ENCODE data around the gene PTBP2. TPM values are rescaled to one million over a fixed set of nuclear protein-coding genes. Genes with fewer than 3 reads are reported as not detected.

The PTBP2 gene
- total RNA-seq, 1 experiment from 2014 or later = 20.4 TPM

DNA sequence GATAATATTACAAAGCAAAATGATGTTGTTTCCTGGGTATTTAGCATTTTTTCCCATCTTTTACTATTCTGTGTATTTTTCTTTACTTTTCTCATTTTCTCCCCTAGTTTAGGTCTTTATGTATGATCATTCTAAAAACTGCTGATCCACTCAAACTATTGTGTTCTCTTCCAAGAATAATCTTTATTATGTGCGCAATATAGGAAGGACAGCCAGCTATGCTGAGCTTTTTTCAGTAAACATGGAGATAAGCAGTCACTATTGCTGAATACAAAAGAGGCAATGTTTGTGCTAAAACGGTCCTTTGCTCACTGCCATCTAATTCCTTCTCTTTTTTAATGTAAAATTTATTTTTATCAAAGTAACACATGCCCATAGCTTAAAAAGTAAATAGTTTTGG is 6.7 kb upstream of the PTBP2 start:
- Histone ChIP-seq H3K27ac (no peak overlapping the region), H3K27me3 (replicated peaks) (no peaks in the 10 kb centered on the region; the same call in 1 of the 2 replicates)

DNA sequence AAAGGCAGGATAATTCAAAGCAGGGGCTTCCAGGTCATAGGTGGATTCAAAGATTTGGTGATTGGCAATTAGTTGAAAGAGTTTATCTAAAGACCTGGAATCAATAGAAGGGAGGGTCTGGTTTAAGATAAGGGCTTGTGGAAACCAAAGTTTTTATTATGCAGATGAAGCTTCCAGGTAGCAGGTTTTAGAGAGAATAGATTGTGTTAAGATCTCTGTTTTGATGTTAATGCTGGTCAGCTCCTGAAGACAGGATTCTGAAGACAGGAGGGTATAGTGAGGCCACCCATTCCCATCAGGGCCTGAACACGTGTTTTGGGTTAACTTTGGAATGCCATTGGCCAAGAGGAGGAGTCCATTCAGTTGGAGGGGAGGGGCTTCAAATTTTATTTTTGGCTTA is 6.1 kb upstream of the PTBP2 start:
- no peak overlapping the region for H3K27ac ChIP-seq
- H3K4me3 ChIP-seq = no peak overlapping the region
- no peaks in the 10 kb centered on the region for H3K9me3 ChIP-seq (replicated peaks)
- no peaks in the 10 kb centered on the region for H3K4me1 ChIP-seq (replicated peaks)
- H3K27me3 ChIP-seq (replicated peaks) = no peaks in the 10 kb centered on the region; the same call in 1 of the 2 replicates
- DNase-seq (ENCODE audit: low read depth in 1 of 2, low spot score in 2 of 2) = no peak
- no peaks in the 10 kb centered on the region for H3K36me3 ChIP-seq

More for the DNA sequence above, 6.7 kb upstream of the PTBP2 start:
- no peaks in the 10 kb centered on the region for H3K9me3 ChIP-seq (replicated peaks)
- H3K4me3 ChIP-seq = no peak overlapping the region
- no peak for DNase-seq (ENCODE audit: low read depth in 1 of 2, low spot score in 2 of 2)
- H3K36me3 ChIP-seq = no peaks in the 10 kb centered on the region
- no peaks in the 10 kb centered on the region for H3K4me1 ChIP-seq (replicated peaks)

DNA sequence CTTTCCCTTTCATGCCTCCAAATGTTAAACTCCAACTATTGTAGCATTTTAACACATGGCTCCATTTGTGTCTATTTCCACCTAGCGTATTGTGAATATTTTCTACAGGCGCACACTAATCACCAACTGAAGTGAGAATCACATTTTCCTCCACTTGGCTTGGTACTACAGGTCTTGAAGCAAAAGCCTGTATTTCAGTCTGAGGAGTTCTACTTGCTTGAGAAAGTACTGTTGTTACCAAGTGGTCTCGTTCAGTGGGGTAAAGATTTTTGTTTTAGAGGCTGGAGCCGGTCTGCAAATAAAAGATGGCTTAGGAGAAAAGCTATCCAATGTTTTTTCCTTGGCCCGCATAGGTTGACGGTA is 550 bp upstream of the PTBP2 start:
- peak overlapping the region; percentile 96; the same call in 1 of the 2 replicates for H3K27ac ChIP-seq

DNA sequence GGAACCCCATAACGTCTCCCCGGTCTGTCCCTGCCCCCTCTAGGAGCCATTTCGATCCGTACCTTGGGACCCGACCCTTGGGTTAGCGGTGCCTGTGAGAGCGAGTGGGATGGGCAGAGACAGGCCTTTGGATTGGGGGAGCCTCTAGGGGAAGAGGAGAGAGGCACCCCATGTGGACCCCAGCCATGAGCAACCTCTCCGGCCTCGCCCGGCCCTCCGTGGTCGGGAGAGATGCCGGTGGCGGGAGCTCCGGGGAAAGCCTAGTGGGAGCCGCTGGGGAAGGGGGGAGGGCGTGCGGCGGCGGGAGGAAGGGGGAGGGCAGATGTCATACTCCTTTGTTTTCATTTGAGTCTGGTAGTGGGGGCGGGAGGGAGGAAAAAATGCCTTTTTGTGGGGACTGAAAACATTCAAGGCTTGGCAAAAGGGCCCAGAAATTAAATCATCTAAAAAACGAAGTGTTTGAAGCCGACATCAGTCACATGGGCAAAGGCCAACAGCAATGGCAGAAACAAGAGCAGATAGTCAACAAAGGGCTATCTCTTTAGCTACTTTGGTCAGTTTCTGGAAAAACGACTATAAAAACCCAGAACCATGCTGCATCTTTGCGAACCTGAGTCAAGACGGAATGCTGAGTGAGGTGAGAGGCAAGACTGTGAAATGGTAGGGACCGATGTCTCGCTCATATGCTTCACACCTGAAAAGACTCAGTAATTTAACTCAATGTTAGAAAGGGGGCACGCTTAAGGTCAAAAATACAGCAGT is 758 bp downstream of the PTBP2 start:
- peak overlapping the region; percentile 85 for H3K4me3 ChIP-seq
- H3K4me1 ChIP-seq (replicated peaks) = peaks cover 15% of the 10 kb centered on the region
- peaks cover 43% of the 10 kb centered on the region for H3K36me3 ChIP-seq
- H3K27ac ChIP-seq = peak overlapping the region; percentile 96
- no peaks in the 10 kb centered on the region for H3K27me3 ChIP-seq (replicated peaks)
- DNase-seq (ENCODE audit: low read depth in 1 of 2, low spot score in 2 of 2) = peak; percentile 71 to 78
- no peaks in the 10 kb centered on the region for H3K9me3 ChIP-seq (replicated peaks)

More for the DNA sequence above, 550 bp upstream of the PTBP2 start:
- Histone ChIP-seq H3K36me3 (peaks cover 34% of the 10 kb centered on the region), H3K27me3 (replicated peaks) (no peaks in the 10 kb centered on the region), H3K4me3 (peak overlapping the region; percentile 85), H3K9me3 (replicated peaks) (no peaks in the 10 kb centered on the region), H3K4me1 (replicated peaks) (peaks cover 15% of the 10 kb centered on the region)
- DNase-seq (ENCODE audit: low read depth in 1 of 2, low spot score in 2 of 2) = no peak

DNA sequence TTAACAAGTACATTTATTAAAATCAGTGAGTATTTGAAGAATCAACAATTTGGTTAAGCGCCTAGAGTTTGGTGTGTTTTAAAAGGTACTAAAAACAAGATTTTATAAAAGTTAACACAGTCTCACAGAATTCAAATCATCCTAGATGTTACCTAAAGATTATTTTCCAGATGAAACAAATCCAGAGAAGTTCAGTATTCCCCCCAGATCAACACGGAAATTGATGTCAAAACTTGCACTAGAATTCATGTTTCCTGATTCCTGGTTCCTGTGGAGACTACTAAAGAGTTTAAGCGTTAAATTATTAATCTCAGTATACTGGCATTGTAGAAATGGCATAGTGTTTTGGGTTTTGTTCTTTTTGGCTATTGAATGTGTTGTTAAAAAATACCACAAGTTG is 1.4 kb downstream of the PTBP2 start:
- DNase-seq (ENCODE audit: low read depth in 1 of 2, low spot score in 2 of 2) = no peak
- Histone ChIP-seq H3K4me3 (peak overlapping the region; percentile 85), H3K36me3 (peaks cover 48% of the 10 kb centered on the region), H3K27ac (peak overlapping the region; percentile 96; the same call in 1 of the 2 replicates), H3K9me3 (replicated peaks) (no peaks in the 10 kb centered on the region), H3K4me1 (replicated peaks) (peaks cover 15% of the 10 kb centered on the region), H3K27me3 (replicated peaks) (no peaks in the 10 kb centered on the region)

DNA sequence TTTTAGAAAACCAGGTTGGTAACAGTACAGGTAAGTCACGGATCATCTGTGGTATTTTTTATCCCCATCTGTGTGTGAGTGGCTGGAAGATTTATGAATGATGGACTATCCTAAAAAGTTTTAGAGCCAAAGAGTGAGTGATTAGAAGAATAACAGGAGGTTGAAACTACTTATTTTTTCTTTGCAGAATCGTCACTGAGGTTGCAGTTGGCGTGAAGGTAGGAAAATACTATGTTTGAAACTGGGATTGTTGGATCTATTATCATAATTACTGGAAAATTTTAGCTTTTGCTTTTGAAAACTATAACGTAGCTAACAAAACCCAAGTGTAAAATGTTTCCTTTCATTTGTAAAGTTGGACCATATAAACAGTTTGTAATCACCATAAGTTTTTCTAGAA is 1.8 kb downstream of the PTBP2 start:
- H3K4me1 ChIP-seq (replicated peaks) = peaks cover 15% of the 10 kb centered on the region
- DNase-seq (ENCODE audit: low read depth in 1 of 2, low spot score in 2 of 2) = no peak
- no peak overlapping the region for H3K27ac ChIP-seq
- no peaks in the 10 kb centered on the region for H3K9me3 ChIP-seq (replicated peaks)
- peaks cover 52% of the 10 kb centered on the region for H3K36me3 ChIP-seq
- no peaks in the 10 kb centered on the region for H3K27me3 ChIP-seq (replicated peaks)
- no peak overlapping the region for H3K4me3 ChIP-seq

DNA sequence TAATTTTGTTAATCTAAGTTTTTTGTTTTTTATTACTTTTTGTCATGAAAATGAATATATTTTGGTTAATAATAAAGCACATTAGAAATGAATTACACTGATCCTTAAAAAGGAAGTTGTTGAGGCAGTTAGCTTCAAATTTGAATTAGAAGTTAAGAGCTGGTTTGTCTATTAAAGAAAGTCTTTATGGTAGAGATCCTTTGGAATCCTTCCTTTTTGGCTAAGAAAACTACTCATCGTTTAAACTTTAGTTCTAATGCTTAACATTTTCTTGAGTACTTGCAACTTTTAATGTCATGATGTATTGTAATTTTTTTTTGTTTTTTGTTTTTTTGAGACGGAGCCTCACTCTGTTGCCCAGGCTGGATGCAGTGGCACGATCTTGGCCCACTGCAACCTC is 2.4 kb downstream of the PTBP2 start:
- DNase-seq (ENCODE audit: low read depth in 1 of 2, low spot score in 2 of 2) = no peak
- H3K36me3 ChIP-seq = peaks cover 58% of the 10 kb centered on the region

DNA sequence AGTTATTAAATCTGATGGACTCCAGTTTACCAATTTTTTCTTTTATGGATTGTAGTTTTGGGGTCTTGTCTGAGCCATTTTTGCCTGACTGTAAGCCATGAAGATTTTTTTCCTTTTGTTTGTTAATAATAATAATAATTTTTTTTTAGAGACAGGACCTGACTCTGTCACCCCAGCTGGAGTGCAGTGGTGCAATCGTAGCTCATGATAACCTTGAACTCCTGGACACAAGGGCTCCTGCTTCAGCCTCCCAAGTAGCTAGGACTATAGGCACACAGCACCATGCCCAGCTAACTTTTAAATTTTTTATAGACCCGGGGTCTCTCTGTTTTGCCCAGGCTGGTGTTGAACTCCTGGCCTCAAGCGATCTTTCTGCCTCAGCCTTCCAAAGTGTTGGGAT is 6.3 kb downstream of the PTBP2 start:
- DNase-seq (ENCODE audit: low read depth in 1 of 2, low spot score in 2 of 2) = no peak
- Histone ChIP-seq H3K4me1 (replicated peaks) (peaks cover 5% of the 10 kb centered on the region; the same call in 1 of the 2 replicates), H3K9me3 (replicated peaks) (no peaks in the 10 kb centered on the region), H3K36me3 (peaks cover 73% of the 10 kb centered on the region), H3K4me3 (no peak overlapping the region), H3K27ac (no peak overlapping the region), H3K27me3 (replicated peaks) (no peaks in the 10 kb centered on the region)

More for the DNA sequence above, 2.4 kb downstream of the PTBP2 start:
- Histone ChIP-seq H3K9me3 (replicated peaks) (no peaks in the 10 kb centered on the region), H3K27ac (no peak overlapping the region), H3K27me3 (replicated peaks) (no peaks in the 10 kb centered on the region), H3K4me1 (replicated peaks) (peaks cover 15% of the 10 kb centered on the region), H3K4me3 (no peak overlapping the region)

DNA sequence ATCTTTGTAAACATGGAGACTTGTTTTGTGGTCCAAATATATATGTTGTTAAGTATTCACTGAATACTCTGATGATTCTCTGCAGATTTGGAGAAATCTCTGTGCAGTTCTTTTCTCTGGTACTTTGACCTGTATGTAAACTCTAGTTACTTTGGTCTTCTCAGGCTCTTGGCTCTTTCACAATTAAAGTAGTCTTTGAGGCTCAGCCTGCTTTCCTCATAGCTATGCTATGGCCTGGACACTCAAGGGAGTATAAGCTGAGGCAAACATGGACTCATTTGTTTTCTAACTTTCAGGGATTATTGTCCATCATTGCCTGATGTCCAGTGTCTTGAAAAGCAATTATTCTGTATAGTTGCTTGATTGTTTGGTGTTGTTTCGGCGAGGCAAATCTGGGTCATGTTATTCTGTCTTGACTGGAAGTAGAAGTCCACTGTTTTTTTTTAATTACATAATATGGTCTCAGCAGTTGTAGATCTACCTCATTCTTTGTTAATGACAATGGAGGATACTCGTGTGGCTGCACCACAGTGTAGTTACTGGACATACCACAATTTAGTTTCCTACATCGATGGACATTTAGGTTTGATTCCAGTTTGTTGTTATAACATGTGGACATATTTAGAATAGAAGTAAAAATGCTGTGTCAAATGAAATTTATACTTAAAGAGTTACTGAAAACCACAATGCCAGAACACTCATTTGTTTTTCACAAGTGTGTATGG is 9.2 kb downstream of the PTBP2 start:
- Histone ChIP-seq H3K9me3 (replicated peaks) (no peaks in the 10 kb centered on the region), H3K27me3 (replicated peaks) (no peaks in the 10 kb centered on the region), H3K27ac (no peak overlapping the region), H3K4me1 (replicated peaks) (no peaks in the 10 kb centered on the region), H3K4me3 (no peak overlapping the region), H3K36me3 (peaks cover 63% of the 10 kb centered on the region)
- DNase-seq (ENCODE audit: low read depth in 1 of 2, low spot score in 2 of 2) = no peak

DNA sequence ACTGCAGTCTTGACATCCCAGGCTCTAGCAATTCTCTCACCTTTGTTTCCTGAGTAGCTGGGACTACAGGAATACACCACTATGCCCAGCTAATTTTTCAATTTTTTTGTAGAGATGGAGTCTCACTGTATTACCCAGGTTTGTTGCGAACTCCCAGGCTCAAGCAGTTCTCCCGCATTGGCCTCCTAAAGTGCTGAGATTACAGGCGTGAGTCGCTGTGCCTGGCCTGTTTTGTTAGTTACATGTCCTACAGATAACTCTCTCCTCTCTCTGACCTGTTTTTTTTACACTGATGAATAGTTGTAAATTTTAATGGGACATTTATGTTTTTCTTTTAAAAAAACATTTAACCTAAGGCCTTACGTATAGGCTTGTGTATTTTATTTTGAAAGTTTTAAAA is 19.8 kb downstream of the PTBP2 start:
- Histone ChIP-seq H3K4me1 (replicated peaks) (no peaks in the 10 kb centered on the region), H3K27me3 (replicated peaks) (no peaks in the 10 kb centered on the region), H3K27ac (no peak overlapping the region), H3K9me3 (replicated peaks) (no peaks in the 10 kb centered on the region), H3K4me3 (no peak overlapping the region), H3K36me3 (peaks cover 16% of the 10 kb centered on the region)
- DNase-seq (ENCODE audit: low read depth in 1 of 2, low spot score in 2 of 2) = no peak

DNA sequence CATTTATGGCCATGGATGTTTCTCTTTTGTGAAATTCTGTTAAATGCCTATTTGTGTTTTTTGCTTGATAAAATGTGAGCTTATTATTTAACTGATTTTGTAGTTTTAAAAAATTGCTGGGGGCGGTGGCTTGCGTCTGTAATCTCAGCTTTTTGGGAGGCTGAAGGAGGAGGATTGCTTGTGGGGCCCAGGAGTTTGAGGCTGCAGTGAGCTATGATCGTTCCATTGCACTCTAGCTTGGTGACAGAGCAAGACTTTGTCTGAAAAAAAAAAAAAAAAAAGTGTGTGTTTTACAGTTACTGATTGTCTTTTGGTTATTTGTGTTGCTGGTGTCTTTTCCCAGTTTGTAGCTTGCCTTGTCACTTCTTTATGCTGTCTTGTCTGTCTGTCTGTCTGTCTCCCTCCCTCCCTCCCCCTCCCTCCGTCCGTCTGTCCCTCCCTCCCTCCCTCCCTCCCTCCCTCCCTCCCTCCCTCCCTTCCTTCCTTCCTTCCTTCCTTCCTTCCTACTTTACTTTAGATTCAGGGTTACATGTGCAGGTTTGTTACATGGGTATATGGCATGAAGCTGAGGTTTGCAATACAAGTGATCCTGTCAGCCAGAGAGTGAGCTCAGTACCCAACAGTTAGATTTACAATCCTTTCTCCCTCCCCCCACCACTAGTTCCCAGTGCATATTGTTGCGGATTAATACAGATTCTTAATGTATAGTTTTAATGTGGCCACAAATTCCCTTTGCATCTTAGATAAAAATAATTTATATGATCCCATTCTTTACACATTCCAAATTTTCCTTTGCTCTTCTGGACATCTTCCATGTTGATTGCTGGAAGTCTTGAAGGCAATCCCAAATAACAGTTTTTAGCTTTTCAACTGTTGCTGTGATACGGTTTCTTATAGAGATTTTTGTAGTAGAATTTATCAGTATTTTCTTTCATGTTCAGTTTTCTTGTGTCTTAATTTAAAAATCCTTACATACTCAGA is 25.1 kb downstream of the PTBP2 start:
- no peaks in the 10 kb centered on the region for H3K27me3 ChIP-seq (replicated peaks)
- peaks cover 9% of the 10 kb centered on the region for H3K36me3 ChIP-seq
- H3K9me3 ChIP-seq (replicated peaks) = no peaks in the 10 kb centered on the region
- no peak overlapping the region for H3K27ac ChIP-seq
- H3K4me1 ChIP-seq (replicated peaks) = no peaks in the 10 kb centered on the region
- no peak overlapping the region for H3K4me3 ChIP-seq
- no peak for DNase-seq (ENCODE audit: low read depth in 1 of 2, low spot score in 2 of 2)

DNA sequence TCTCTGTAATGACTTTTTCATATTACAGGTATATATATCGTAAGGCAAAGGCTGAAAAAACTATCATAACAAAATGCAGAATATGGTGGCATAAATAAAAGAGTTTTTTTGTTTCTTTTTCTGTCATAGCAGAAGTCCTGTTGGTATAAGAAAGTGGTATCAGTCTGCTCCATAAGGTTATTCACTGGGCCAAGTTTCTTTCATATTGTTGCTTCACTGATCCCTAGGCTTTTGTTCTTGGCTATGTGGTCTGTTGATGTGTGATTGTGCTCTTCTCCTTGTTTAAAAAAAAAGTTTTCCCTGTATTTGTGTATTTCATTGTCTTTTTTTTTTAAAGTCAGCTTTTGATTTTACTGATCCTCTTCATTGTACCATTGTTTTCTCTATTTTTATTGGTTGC is 26.0 kb downstream of the PTBP2 start:
- no peak overlapping the region for H3K4me3 ChIP-seq
- H3K36me3 ChIP-seq = peaks cover 18% of the 10 kb centered on the region
- no peaks in the 10 kb centered on the region for H3K27me3 ChIP-seq (replicated peaks)
- no peak for DNase-seq (ENCODE audit: low read depth in 1 of 2, low spot score in 2 of 2)
- no peaks in the 10 kb centered on the region for H3K4me1 ChIP-seq (replicated peaks)
- H3K9me3 ChIP-seq (replicated peaks) = no peaks in the 10 kb centered on the region
- no peak overlapping the region for H3K27ac ChIP-seq

DNA sequence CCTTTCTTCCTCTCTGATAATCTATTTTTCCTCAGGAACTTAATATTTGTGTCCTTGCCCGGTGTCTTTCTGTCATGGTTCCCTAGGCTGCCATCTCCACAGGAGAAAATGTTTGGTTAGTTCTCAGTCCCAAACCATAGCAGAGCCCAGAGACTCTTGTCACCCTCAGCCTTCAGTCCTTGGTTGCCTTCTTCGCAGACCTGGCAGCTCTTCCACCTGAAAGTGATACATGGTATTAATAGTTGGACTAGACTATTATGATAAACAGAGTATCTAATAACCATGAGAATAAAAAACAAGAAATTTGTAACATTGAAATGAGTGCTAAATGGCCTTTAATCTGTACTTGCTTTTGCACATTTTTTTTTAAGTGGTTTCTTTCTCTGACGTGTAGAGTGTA is 26.5 kb downstream of the PTBP2 start:
- no peak overlapping the region for H3K4me3 ChIP-seq
- H3K4me1 ChIP-seq (replicated peaks) = no peaks in the 10 kb centered on the region
- H3K27ac ChIP-seq = no peak overlapping the region
- H3K9me3 ChIP-seq (replicated peaks) = no peaks in the 10 kb centered on the region
- peaks cover 19% of the 10 kb centered on the region for H3K36me3 ChIP-seq
- no peak for DNase-seq (ENCODE audit: low read depth in 1 of 2, low spot score in 2 of 2)
- no peaks in the 10 kb centered on the region for H3K27me3 ChIP-seq (replicated peaks)

All from SJSA1 (cell line).